Cardiac fibroblast (primary cell): Measurements from ENCODE around the gene FAH.
"Not testable (repeated sequence)": the region's sequence is repeated elsewhere in the genome, so short reads cannot be mapped to it uniquely, and the experiment has no call there.

Experiments
- DNase-seq, 2 donors: peaks; one replicate each; pipeline versions ENCODE4 v3.0.0 to v3.0.0-alpha.2; 2010; ENCODE audit warnings: low read depth in 2 of 2
- H3K4me3 ChIP-seq, 2 donors: replicated peaks in 1 of 2; 1 replicate in 1 of 2; 2 replicates in 1 of 2; pipeline ENCODE4 v1.5.1; 2011; ENCODE audit warnings: low read depth in 2 of 2, low read length in 2 of 2, mild to moderate bottlenecking in 2 of 2, moderate library complexity in 1 of 2
- CTCF ChIP-seq: IDR thresholded peaks from one replicate; pipeline ENCODE4 v1.5.1; 2011; ENCODE audit warnings: low read depth, mild to moderate bottlenecking, low read length, inconsistent platforms

Gene FAH

DNA sequence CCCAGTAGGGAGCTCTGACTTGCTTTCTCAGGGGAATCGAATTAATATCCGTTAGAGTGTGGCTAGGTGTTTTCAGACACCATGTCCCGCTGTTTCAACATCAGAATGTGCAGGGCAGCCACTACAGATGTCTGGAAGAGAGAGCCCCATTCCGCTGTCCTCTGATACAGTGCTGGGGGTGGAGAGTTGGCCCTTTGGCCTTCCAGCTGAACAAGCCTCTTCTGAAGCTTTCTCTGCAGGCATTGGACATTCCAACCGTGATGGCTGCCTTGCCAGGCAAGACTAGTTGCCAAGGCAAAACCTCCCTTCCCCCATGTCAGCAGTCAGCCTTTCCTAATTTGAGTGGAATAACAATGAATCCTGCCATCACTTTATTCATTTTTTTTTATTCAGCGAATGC, 1.5 kb downstream of the FAH start:
- no peak overlapping the region for H3K4me3 ChIP-seq
- no peak for TF ChIP-seq CTCF
- DNase-seq = peak in 1 of 2 donors; percentile 62

DNA sequence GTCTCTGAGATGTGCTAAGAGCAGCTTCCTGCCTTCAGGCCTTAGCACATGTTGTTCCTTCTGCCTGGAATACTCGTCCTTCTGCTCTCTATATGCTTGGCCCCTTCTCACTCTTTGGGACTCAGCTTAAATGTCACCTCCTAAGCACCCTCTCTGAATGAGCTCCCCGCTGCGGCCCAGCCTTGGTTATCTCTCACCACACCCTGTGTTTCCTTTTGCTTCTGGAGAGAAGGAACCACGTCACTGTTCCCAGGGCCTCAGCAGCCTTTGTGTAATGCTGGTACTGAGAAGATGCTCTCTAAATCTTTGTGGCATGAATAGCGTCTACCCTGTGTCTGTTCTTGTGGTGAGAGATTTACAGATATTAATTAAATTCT, 2.2 kb downstream of the FAH start:
- peak in 1 of 2 donors; percentile 53 for DNase-seq
- TF ChIP-seq CTCF = no peak
- no peak overlapping the region for H3K4me3 ChIP-seq

GRCh38 chr15:80155378-80156175, 2.8 kb downstream of the FAH start:
- H3K4me3 ChIP-seq = not testable (repeated sequence)
- peak; percentile 71 to 89 for DNase-seq

- no peak for TF ChIP-seq CTCF
- peak; percentile 16 to 47 for DNase-seq
- H3K4me3 ChIP-seq = no peak overlapping the region
Observed at GRCh38 chr15:80156176-80156720, 3.4 kb downstream of the FAH start.

DNA sequence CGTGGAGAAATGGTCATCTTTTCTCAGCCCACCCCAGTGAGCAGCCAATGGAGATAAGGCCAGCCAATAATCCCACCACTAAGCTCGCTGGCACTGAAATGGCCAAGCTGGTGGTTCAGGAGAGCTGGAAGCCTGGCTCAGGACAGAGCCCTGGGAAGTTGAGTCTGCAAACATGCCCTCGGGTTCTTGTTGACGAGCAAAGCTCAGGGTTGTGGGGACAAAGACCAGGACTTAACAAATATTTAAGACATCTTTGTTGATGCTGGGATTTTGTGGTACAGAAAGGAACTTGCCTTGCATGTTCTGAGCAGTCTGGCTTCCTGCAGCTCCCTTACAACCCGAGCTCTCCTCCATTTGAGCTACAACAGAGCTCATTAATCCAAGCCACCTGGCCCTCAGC, 4.4 kb downstream of the FAH start:
- H3K4me3 ChIP-seq = no peak overlapping the region
- DNase-seq = no peak
- TF ChIP-seq CTCF = no peak

- H3K4me3 ChIP-seq = no peak overlapping the region
- no peak for DNase-seq
- no peak for TF ChIP-seq CTCF
Observed at GRCh38 chr15:80159301-80159700, 6.5 kb downstream of the FAH start.

- no peak for TF ChIP-seq CTCF
- H3K4me3 ChIP-seq = no peak overlapping the region
- DNase-seq = peak; percentile 19 to 86
Observed at GRCh38 chr15:80159811-80160569, 7.2 kb downstream of the FAH start.
